Left ventricle myocardium superior (tissue), 1 donor: Measurements from ENCODE around the gene SIPA1L3. TPM values are rescaled to one million over a fixed set of nuclear protein-coding genes. Genes with fewer than 3 reads are reported as not detected.
A peak's percentile ranks its signal among the peaks of the same experiment; 100 is the strongest.
"Not testable (repeated sequence)": the region's sequence is repeated elsewhere in the genome, so short reads cannot be mapped to it uniquely, and the experiment has no call there.

Experiments
- ATAC-seq: fragments of 200-7000 bp; cut with Tn5 transposase; one replicate; pipeline ENCODE4 v1.9.1; 2020; ENCODE audit warnings: mild to moderate bottlenecking, moderate library complexity
- DNase-seq: peaks from one replicate; pipeline ENCODE4 v3.0.0-alpha.2; 2020
- intact Hi-C: fragments of 100-400 bp; cut with micrococcal nuclease; formaldehyde crosslinking; loops from one replicate; pipeline ENCODE4 v1.11.0; 2022
- long read RNA-seq: library from polyadenylated mRNA; unstranded; transcript quantifications from one replicate; pipeline ENCODE4 v2.0.0, GENCODE V29; 2021
- total RNA-seq: library from RNA; stranded (reverse); fragmentation: NEBNext Ultra II Directional; extraction: Animal tissue kit (Norgen Biotek cat#: 25700); gene quantifications from one replicate; pipeline ENCODE4 v1.2.1, GENCODE V29; 2021
- donor health status: DM: no; HTN: yes; CAD: no; lungs with severe emphysema.

SIPA1L3 gene, protein sequence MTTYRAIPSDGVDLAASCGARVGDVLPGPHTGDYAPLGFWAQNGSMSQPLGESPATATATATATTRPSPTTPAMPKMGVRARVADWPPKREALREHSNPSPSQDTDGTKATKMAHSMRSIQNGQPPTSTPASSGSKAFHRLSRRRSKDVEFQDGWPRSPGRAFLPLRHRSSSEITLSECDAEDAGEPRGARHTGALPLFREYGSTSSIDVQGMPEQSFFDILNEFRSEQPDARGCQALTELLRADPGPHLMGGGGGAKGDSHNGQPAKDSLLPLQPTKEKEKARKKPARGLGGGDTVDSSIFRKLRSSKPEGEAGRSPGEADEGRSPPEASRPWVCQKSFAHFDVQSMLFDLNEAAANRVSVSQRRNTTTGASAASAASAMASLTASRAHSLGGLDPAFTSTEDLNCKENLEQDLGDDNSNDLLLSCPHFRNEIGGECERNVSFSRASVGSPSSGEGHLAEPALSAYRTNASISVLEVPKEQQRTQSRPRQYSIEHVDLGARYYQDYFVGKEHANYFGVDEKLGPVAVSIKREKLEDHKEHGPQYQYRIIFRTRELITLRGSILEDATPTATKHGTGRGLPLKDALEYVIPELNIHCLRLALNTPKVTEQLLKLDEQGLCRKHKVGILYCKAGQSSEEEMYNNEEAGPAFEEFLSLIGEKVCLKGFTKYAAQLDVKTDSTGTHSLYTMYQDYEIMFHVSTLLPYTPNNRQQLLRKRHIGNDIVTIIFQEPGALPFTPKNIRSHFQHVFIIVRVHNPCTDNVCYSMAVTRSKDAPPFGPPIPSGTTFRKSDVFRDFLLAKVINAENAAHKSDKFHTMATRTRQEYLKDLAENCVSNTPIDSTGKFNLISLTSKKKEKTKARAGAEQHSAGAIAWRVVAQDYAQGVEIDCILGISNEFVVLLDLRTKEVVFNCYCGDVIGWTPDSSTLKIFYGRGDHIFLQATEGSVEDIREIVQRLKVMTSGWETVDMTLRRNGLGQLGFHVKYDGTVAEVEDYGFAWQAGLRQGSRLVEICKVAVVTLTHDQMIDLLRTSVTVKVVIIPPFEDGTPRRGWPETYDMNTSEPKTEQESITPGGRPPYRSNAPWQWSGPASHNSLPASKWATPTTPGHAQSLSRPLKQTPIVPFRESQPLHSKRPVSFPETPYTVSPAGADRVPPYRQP (N-terminal part only)
- total RNA-seq, result 10.5 TPM
- long read RNA-seq, partial matches to known transcripts, result 1 of 10 reads
- long read RNA-seq, other reads (novel, unspliced or antisense), result 9 of 10 reads

DNA sequence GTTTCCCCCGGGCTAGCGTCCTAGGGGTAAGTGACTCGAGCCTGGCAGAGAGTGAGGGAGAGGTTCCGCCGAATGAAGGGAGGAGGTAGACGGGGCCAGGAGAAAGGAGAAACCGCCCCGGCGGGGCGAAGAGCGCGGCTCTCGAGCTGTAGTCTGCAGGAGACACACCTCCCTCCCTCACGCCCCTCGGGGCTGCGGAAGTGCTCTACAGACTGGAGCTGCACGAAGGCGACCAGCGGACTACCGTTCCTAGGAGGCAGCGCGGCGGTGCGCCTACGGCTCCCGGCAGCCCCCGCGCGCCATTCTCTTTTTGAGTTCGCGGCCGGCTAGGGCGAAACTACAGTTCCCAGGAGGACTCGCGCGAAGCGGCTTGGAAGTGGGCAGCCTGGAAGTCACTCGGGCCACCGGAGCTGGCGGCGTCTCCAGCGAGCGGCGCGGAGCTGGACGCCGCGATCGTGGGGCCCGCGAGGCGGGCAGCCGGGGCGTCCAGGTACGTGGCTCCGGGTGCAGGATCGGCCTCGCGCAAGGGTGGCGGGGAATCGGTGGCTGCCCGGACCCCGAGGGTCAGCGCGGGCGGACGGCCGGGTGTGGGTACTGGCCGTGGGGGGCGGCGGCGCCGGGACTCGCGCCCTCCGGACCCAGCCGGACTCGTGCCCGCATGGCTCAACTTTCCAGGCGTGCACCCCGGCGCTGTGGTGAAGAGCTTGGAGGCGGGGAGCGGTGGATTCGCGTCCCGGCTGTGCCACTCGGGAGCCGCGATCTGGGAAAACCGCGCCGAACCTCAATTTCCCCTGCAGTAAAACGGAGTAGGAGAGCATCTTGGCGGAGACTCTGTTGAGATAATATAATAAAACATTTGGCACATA is at the start of gene SIPA1L3:
Gene SIPA1L3, plus strand, starts transcription at position 340 of the 866 bp plus-strand sequence. CDS start 174,358 bp downstream, outside the sequence.
- peak; percentile 99 for ATAC-seq
- peak; percentile 97 for DNase-seq
- intact Hi-C loops, result no loop called here

DNA sequence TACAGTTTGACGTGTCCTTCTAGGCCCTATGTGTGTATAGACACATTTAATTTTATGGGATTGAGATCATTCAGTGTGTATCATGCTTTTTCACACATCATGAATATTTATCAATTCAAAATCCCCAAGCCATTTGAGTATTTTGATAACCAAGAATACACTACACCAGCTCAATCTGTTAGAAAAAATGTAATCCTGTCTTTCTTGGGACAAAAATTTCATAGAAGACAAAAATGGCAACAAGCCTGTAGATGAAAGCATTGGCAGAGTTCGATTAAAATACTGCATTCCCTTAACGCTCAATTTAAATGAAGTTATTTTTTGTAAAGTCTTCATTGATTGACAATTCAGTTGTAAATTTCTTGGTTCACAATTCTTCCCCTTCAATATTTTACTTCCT is 42.5 kb upstream of the SIPA1L3 start:
- intact Hi-C loops, result no loop called here
- DNase-seq (no peak), ATAC-seq (no peak)

DNA sequence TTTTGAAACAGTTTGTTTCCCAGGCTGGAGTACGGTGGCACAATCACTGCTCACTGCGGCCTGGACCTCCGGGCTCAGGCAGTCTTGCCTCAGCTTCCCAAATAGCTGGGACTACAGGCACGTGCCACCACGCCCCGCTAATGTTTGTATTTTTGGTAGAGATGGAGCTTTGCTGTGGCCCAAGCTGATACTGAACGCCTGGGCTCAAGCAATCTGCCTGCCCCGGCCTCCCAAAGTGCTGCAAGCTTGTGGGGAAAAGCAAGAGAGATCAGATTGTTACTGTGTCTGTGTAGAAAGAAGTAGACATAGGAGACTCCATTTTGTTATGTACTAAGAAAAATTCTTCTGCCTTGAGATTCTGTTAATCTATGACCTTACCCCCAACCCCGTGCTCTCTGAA is 41.1 kb upstream of the SIPA1L3 start:
- DNase-seq, intact Hi-C loops, ATAC-seq: not testable (repeated sequence)

DNA sequence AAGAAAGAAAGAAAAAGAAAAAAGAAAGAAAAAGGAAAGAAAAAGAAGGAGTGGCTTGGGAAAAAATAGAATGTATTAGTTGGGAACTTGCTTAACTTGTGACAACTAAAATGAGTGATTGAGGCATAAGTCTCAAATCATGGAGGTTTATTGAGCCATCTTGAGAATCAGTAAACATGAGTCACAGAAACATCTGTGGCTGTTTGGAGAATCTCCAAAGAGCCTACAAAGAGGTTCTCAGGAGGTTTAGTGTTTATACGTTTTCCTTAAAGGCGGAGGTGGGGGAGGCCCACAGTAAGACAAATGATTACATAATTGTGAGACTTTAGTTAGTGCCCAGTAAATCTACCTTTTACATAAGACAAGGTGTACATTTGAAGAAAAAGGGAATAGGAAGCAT is 39.2 kb upstream of the SIPA1L3 start:
- intact Hi-C loops, result no loop called here
- no peak for DNase-seq
- ATAC-seq, result no peak

DNA sequence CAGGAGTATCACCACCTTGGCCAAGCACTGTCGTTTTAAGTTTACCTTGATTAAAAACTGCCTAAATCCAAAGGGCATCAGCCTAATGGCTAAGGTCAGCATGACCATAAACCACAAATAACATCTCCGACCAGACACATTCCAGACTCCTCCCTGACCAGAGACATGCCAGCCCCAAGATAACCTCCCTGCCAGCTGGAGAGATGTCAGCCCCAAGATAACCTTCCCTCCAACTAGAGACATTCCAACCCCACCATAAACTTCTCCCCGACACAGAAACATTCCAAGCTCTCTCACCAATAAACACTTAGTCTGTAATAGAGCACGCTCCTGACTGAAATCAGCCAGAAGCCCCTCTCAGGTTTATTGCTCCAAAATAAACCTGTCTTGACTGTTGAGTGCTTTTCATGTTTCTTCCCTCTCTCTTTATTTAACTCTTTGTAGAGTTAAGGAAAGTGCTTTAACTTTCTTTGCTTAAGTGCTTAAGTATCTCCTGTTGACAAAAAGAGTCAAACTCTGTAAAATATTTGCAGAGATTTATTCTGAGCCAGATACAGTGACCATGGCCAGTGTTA is 37.2 kb upstream of the SIPA1L3 start:
- intact Hi-C loops, result no loop called here
- DNase-seq, result no peak

DNA sequence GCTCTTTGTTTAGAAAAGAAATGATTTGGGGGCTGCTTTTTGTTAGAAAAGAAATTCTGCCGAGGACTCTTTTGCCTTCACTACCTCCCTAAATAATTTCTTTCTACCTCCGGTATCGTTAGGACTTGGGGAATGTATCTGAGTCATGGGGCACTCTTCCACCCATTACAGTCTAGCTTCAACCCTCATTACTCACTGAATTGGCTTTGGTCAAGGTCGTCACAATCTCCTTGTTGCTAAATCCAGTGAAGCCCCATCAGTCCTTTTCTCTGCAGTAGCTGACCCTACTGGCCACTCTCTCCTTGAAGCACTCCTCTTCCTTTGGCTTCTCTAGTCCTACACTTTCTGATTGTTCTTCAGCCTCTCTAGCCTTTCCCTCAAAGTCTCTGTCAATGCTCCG is 34.6 kb upstream of the SIPA1L3 start:
- intact Hi-C loops, result no loop called here
- no peak for ATAC-seq
- no peak for DNase-seq

More for the DNA sequence above, 37.2 kb upstream of the SIPA1L3 start:
- ATAC-seq, result no peak

DNA sequence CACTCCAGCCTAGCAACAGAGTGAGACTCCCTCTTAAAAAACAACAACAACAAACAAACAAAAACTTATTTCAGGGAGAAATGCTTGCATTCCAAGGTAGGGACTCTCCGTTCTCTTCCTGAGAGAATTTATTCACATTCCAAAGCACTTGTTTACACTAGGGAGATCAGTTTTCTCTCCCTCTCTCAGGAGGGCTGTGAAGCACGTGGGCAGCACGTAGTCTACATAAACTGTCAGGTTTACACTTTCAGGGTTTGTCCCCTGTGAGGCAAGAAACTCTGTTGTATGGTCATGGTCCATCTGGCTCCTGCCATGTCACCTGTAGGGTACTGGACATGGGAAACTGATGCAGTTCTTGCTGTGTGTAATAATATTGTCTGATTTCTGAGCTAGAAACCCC is 32.2 kb upstream of the SIPA1L3 start:
- DNase-seq (no peak), ATAC-seq (no peak)
- intact Hi-C loops, result no loop called here

DNA sequence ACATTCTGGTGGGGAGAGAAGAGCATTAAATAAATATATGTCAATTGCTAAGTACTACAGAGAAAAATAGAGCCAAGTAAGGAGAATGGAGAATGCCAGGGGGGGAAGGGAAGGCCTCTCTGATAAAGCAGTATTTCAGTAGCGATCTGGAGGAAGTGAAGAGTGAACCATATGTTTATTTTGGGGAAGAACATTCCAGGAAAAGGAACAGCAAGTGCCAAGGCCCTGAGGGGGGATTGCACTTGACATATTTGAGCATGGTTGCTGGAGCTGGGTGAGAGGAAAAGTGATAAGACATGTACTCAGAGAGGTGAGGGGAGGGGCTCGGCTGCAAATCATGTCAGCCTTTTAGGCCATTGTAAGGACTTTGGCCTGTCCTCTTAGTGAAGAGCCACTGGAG is 31.0 kb upstream of the SIPA1L3 start:
- ATAC-seq (no peak), DNase-seq (no peak)
- intact Hi-C loops, result no loop called here

DNA sequence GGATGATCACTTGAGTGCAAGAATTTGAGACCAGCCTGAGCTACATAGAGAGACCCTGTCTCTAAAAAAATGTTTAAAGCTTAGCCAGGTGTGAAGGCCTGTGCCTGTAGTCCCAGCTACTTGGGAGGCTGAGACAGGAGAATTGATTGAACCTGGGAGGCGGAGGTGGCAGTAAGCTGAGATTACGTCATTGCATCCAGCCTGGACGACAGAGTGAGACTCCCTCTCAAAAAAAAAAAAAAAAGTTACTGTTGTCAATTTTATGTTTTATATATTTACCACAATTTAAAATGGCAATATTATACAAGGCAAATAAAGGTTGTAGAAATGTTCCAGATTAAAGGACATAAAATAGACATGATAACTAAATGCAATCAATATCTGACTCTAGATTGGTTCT is 29.9 kb upstream of the SIPA1L3 start:
- ATAC-seq (no peak), DNase-seq (no peak)
- intact Hi-C loops, result no loop called here

DNA sequence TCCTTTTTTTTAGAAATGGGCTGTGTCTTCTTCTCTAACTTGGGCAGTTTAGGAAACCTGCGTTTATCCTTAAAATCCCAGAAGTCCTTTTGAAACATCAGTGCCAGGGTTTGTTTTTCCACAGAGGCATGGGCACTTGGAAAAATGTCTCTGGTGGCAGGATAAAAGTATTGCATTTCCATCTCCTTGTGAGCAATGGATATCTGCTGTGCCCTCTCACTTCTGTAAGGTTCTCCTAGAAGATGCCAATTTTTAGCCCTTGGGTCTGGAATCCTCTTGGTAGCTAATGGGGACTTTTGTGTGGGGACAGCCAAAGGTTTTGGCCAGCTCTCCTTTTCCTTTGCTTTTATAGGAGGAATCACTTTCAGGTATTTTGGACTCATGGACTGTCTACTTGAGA is 21.6 kb upstream of the SIPA1L3 start:
- ATAC-seq (no peak), DNase-seq (no peak)
- intact Hi-C loops, result no loop called here

DNA sequence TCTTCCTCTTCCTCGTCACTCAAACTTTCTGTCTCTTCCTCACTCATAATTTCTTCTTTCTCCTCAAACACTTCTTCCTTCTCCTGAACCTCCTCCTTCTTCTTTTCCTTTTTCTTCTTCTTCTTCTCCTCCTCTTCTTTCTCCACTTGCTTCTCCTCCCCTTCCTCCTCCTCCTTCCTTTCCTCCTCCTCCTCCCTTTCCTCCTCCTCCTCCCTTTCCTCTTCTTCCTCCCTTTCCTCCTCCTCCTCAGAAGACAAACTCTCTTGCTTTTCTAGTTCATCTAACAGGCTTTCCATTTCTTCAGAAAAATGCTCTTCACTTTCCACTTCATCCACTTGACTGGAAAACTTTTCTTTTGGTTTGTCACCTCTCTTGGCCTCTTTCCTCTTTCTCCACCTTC is 20.4 kb upstream of the SIPA1L3 start:
- ATAC-seq, result no peak
- intact Hi-C loops, result no loop called here
- no peak for DNase-seq

DNA sequence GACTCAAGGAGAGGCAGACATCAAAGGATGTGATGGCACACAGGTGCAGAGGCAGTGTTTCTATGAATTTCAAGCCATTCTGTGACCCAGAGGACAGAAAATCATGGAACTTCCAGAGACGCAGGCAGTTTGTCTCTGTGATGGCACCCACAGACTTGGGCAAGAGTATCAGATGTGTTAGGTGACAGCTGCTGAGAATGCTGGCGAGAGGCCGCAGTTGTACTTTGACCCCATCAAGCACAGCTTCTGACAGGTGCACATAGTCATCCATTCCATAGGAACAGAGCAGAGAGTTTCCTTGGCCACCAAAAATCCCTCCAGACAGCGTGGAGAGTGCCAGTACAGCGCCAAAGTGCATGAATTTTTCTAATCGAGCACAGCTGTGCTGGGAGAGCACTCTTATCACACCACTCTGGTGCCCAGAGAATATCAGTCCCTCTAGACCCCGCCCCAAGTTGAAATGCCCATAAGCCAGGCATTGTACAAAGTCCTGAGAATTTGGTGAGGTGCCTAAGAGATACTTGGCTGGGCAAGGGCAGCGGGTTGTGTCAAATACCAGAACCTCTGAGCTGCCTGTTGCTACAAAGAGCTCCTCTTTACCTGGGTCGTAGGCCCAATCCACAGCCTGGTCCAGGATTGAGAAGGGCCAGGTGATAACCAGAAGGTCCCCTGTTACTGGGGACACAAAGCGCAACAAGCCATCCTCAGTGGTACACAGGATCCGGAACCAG is 13.0 kb upstream of the SIPA1L3 start:
- DNase-seq (no peak), ATAC-seq (no peak)
- intact Hi-C loops, result no loop called here

DNA sequence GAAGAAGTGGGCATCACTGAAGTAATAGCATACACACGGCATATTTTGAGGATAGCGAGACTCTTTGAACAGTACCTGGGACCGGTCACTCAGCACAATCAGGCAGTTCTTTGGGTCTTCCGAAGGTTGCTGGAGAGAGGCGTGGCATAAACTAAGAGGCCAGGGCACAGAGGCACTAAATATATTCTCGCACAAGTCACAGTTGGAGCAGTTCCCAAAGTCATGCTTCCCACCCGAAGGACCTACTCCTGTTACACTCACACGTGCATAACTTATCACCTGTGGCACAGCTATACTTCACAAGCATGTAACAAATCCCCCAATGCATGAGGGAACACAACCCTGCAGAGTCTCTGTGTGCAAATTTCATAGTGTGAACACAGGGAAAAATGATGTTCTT is 10.8 kb upstream of the SIPA1L3 start:
- intact Hi-C loops, result no loop called here
- peak; percentile 73 for ATAC-seq
- no peak for DNase-seq

DNA sequence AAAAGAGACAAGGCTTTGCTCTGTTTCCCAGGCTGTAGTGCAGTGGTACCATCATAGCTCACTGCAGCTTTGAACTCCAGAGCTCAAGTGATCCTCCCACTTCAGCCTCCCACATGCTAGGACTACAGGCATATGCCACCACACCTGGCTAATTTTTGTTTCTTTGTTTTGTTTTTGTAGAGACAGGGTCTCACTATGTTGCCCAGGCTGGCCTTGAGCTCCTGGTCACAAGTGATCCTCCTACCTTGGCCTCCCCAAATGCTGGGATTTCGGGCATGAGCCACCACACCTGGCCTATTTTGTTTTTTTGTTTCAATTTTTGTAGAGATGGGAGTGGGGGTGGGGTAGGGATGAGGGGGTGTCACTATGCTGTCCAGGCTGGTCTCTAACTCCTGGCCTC is 7.6 kb upstream of the SIPA1L3 start:
- ATAC-seq (no peak), DNase-seq (no peak)
- intact Hi-C loops, result no loop called here

DNA sequence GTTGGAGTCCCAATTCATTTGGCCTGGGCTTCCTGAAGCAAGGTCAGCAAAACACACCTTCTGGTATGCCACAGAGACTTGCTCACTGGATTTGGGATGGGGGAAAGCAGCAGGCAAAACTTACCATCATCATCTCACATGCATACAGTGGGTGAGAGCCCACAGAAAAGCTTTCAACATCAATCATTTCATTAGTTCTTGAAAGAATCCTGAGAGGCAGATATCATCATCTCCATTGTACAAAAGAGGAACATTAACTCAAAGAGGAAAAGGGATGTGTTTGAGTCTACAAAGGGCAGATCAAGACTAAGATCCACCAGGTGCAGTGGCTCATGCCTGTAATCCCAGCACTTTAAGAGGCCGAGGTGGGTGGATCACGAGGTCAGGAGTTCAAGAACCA is 7.0 kb upstream of the SIPA1L3 start:
- intact Hi-C loops, result no loop called here

DNA sequence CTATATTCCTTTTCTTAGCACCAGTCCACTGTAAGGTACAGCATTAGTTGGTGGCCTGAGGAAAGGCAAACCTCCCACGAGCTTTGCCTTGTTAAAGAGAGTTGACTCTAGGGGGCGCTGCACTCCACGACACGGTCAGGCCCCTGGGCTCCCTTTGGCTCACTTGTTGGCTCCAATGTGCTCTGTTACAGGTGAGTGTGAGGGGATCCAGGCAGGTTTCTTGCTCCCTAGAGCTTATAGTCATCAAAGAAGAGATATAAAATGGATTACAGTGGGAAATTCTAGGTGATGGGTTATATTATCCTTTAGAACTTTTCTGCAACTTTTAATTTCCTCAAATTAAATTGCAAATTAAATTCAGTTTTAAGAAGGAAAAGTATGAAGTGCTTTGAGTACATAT is 4.3 kb upstream of the SIPA1L3 start:
- intact Hi-C loops, result no loop called here
- DNase-seq (peak; percentile 71), ATAC-seq (peak; percentile 44)

More for the DNA sequence above, 7.0 kb upstream of the SIPA1L3 start:
- DNase-seq (no peak), ATAC-seq (no peak)

DNA sequence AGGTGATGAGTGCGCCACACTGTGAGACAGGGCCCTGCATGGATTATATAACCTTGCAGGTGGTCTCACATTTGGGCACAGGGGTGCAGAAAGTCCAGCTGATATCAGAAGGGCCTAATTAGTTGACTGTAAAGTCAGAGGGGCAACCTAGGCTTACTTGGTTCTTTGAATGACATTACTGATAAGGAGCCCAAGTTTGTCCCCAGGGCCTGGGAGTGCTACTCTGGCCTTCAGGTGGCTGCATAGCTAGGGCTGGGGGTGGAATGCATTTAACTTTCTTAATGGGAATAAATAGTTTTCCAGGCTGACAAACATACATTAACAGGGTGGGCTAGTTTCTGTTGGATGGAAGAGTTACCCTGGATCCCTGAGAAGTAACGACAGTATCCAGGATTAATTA is 3.9 kb upstream of the SIPA1L3 start:
- ATAC-seq, result no peak
- intact Hi-C loops, result no loop called here
- no peak for DNase-seq
